ENCODE data around the gene GAS2. TPM values are rescaled to one million over a fixed set of nuclear protein-coding genes. Genes with fewer than 3 reads are reported as not detected.

Gene GAS2
- total and polyA plus RNA-seq, 2 donors (not counting 1 experiment from before 2014, with no cell fraction given): 2.5 to 6.5 TPM

DNA sequence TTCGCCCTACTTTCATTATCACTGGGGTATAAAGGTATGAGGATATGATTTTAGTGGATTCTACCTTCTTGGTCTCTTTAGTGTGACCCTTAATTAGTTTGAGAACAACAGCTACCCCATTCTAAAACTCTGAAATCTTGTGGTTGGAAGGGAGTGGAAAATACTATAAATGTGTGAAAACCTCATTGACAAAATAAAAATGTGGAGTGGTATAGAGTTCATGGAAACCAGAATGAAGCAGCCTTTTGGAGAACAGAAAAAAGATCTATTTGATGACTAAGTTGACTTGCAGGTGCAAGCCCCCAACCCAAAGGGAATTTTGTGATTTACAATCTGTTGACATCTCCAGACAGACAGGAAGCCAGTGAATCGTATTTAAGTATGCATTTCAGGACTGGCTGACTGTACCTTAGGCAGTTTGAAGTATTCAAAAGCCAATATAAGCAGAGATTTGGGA lies 75.8 kb downstream of the GAS2 start:
- H3K4me2 ChIP-seq (replicated peaks; ENCODE audit: low read depth, low read length, poor library complexity, severe bottlenecking): no peak overlapping the region
- ChIA-PET POLR2A (no interaction called here), CTCF (no interaction called here)
- 0% methylated on average over 1 of the region's 2 CpGs for WGBS (ENCODE audit: insufficient coverage)
- no peaks in the 10 kb centered on the region for H4K20me1 ChIP-seq (ENCODE audit: control insufficient read depth, insufficient read depth, low read length, poor library complexity, severe bottlenecking)
- H3K36me3 ChIP-seq (replicated peaks in 1 of 2; ENCODE audit: control extremely low read depth in 1 of 2, control insufficient read depth in 1 of 2, extremely low read depth in 1 of 2, insufficient read depth in 2 of 2, low read length in 1 of 2): no peaks in the 10 kb centered on the region
- H3K9ac ChIP-seq (ENCODE audit: low read length): no peak overlapping the region
- DNase-seq (no peak), ATAC-seq (ENCODE audit: low read depth) (no peak)
- H3K9me3 ChIP-seq (ENCODE audit: control extremely low read depth in 1 of 3, control insufficient read depth in 2 of 3, insufficient read depth in 1 of 3, low read length in 2 of 3): no peaks in the 10 kb centered on the region
- Mint-ChIP-seq H3K4me3 (no peak overlapping the region), H3K27me3 (peaks cover 13% of the 10 kb centered on the region), H3K4me1 (no peaks in the 10 kb centered on the region), H3K9me3 (ENCODE audit: insufficient read depth) (no peaks in the 10 kb centered on the region), H3K27ac (no peak overlapping the region)
- H3K4me1 ChIP-seq (ENCODE audit: control insufficient read depth in 2 of 2, insufficient read depth in 2 of 2, low read length in 2 of 2): no peaks in the 10 kb centered on the region
- no peak for TF ChIP-seq EZH2 (IDR thresholded peaks at IDR 0.05; ENCODE audit: borderline replicate concordance, insufficient read depth, low read depth, low read length, poor library complexity, severe bottlenecking)
- TF ChIP-seq, protein P1, sequence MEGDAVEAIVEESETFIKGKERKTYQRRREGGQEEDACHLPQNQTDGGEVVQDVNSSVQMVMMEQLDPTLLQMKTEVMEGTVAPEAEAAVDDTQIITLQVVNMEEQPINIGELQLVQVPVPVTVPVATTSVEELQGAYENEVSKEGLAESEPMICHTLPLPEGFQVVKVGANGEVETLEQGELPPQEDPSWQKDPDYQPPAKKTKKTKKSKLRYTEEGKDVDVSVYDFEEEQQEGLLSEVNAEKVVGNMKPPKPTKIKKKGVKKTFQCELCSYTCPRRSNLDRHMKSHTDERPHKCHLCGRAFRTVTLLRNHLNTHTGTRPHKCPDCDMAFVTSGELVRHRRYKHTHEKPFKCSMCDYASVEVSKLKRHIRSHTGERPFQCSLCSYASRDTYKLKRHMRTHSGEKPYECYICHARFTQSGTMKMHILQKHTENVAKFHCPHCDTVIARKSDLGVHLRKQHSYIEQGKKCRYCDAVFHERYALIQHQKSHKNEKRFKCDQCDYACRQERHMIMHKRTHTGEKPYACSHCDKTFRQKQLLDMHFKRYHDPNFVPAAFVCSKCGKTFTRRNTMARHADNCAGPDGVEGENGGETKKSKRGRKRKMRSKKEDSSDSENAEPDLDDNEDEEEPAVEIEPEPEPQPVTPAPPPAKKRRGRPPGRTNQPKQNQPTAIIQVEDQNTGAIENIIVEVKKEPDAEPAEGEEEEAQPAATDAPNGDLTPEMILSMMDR (IDR thresholded peaks at IDR 0.05): no peak
- H2AFZ ChIP-seq (ENCODE audit: insufficient read depth, low read depth, low read length, poor library complexity, severe bottlenecking): no peak overlapping the region
- intact Hi-C loops (cut with micrococcal nuclease): no loop called here
- peaks cover 0 to 3% (median 0%) of the 10 kb centered on the region in 4 experiments for H3K27me3 ChIP-seq (replicated peaks in 1 of 4; ENCODE audit: control extremely low read depth in 1 of 4, control insufficient read depth in 3 of 4, insufficient read depth in 4 of 4, low read length in 3 of 4)
- no peak overlapping the region for H3K4me3 ChIP-seq (ENCODE audit: control extremely low read depth in 1 of 5, extremely low read depth in 1 of 5, insufficient read depth in 1 of 5, low read depth in 2 of 5, low read length in 4 of 5)
- no peak overlapping the region for H3K27ac ChIP-seq (ENCODE audit: low read length in 2 of 2)
- H3K79me2 ChIP-seq (ENCODE audit: control insufficient read depth, insufficient read depth, low read length): no peaks in the 10 kb centered on the region

GRCh38 chr11:22749536-22749935 lies 83.1 kb downstream of the GAS2 start:
- H3K79me2 ChIP-seq (ENCODE audit: control insufficient read depth, insufficient read depth, low read length): no peaks in the 10 kb centered on the region
- no peak overlapping the region for H2AFZ ChIP-seq (ENCODE audit: insufficient read depth, low read depth, low read length, poor library complexity, severe bottlenecking)
- WGBS (ENCODE audit: insufficient coverage): 88% methylated on average over 1 of the region's 2 CpGs
- H3K9ac ChIP-seq (ENCODE audit: low read length): no peak overlapping the region
- ChIA-PET CTCF (interaction anchor here (0.6 kb wide), 1 partner anchor 14 kb away, joined by 3 read pairs; no protein-coding TSS in a partner anchor), POLR2A (no interaction called here)
- no peaks in the 10 kb centered on the region for H4K20me1 ChIP-seq (ENCODE audit: control insufficient read depth, insufficient read depth, low read length, poor library complexity, severe bottlenecking)
- H3K4me1 ChIP-seq (ENCODE audit: control insufficient read depth in 2 of 2, insufficient read depth in 2 of 2, low read length in 2 of 2): no peaks in the 10 kb centered on the region
- no peaks in the 10 kb centered on the region for H3K9me3 ChIP-seq (ENCODE audit: control extremely low read depth in 1 of 3, control insufficient read depth in 2 of 3, insufficient read depth in 1 of 3, low read length in 2 of 3)
- no peak for DNase-seq
- peaks cover 4% of the 10 kb centered on the region for H3K27me3 Mint-ChIP-seq
- no peaks in the 10 kb centered on the region for H3K9me3 Mint-ChIP-seq (ENCODE audit: insufficient read depth)
- TF ChIP-seq, protein P1 (IDR thresholded peaks at IDR 0.05): no peak
- no peak for TF ChIP-seq EZH2 (IDR thresholded peaks at IDR 0.05; ENCODE audit: borderline replicate concordance, insufficient read depth, low read depth, low read length, poor library complexity, severe bottlenecking)
- no peak overlapping the region for H3K4me2 ChIP-seq (replicated peaks; ENCODE audit: low read depth, low read length, poor library complexity, severe bottlenecking)
- no peaks in the 10 kb centered on the region for H3K4me1 Mint-ChIP-seq
- no peak overlapping the region for H3K27ac ChIP-seq (ENCODE audit: low read length in 2 of 2)
- no peak for ATAC-seq (ENCODE audit: low read depth)
- no peaks in the 10 kb centered on the region for H3K27me3 ChIP-seq (replicated peaks in 1 of 4; ENCODE audit: control extremely low read depth in 1 of 4, control insufficient read depth in 3 of 4, insufficient read depth in 4 of 4, low read length in 3 of 4)
- H3K27ac Mint-ChIP-seq: no peak overlapping the region
- no peak overlapping the region for H3K4me3 Mint-ChIP-seq
- H3K36me3 ChIP-seq (replicated peaks in 1 of 2; ENCODE audit: control extremely low read depth in 1 of 2, control insufficient read depth in 1 of 2, extremely low read depth in 1 of 2, insufficient read depth in 2 of 2, low read length in 1 of 2): no peaks in the 10 kb centered on the region
- H3K4me3 ChIP-seq (ENCODE audit: control extremely low read depth in 1 of 5, extremely low read depth in 1 of 5, insufficient read depth in 1 of 5, low read depth in 2 of 5, low read length in 4 of 5): no peak overlapping the region
- intact Hi-C loops (cut with micrococcal nuclease): no loop called here

Data from B cell (primary cell).